Pancreas (tissue), 10 donors: ENCODE results near the gene BAG1. TPM values are rescaled to one million over a fixed set of nuclear protein-coding genes. Genes with fewer than 3 reads are reported as not detected.

Experiments
- ATAC-seq, 4 donors: fragments of 200-7000 bp; cut with Tn5 transposase; one replicate each; pipeline versions ENCODE4 v1.8.0 to v1.9.1; 2020; ENCODE audit warnings: mild to moderate bottlenecking in 4 of 4, moderate library complexity in 4 of 4
- DNase-seq, 6 donors: peaks; one replicate each; pipeline ENCODE4 v3.0.0-alpha.2; 2020
- FAIRE-seq: peaks from 2 replicates; lab custom pipeline; 2012; peaks lifted over from hg19 to GRCh38; lab: Jason Lieb, UNC
- H3K27ac ChIP-seq, 4 donors: fragments of 200-600 bp; sonication (generic); 1 replicate in 3 of 4; 2 replicates in 1 of 4; pipeline versions ENCODE4 v1.5.0 to v1.8.0; 2020
- H3K27me3 ChIP-seq, 4 donors: fragments of 200-600 bp; one replicate each; pipeline ENCODE4 v1.8.0; 2021
- H3K36me3 ChIP-seq, 3 donors: fragments of 200-600 bp; sonication (generic) in 1 of 3; one replicate each; pipeline versions ENCODE4 v1.5.0 to v1.8.0; 2020 to 2021
- H3K4me1 ChIP-seq, 3 donors: fragments of 200-600 bp; one replicate each; pipeline ENCODE4 v1.8.0; 2021
- H3K4me3 ChIP-seq, 4 donors: fragments of 200-600 bp; sonication (generic) in 2 of 4; one replicate each; pipeline versions ENCODE4 v1.5.0 to v1.8.0; 2020 to 2021
- H3K9me3 ChIP-seq, 4 donors: fragments of 200-600 bp; one replicate each; pipeline ENCODE4 v1.8.0; 2021
- CTCF ChIP-seq, 4 donors: fragments of 200-600 bp; sonication (generic) in 3 of 4; IDR thresholded peaks; one replicate each; pipeline versions ENCODE4 v1.5.0 to v1.8.0; 2021; ENCODE audit warnings: antibody characterized with exemption in 4 of 4
- WGBS, 2 donors: extraction: QIAGEN DNeasy Blood & Tissue Kit; methylation state at CpG; one replicate each; pipeline ENCODE4 v1.1.7; 2013; 5-methylcytosine and 5-hydroxymethylcytosine counted together
- intact Hi-C, 3 donors: fragments of 100-400 bp; cut with DNase I; formaldehyde crosslinking; loops; one replicate each; pipeline versions ENCODE4 v1.11.1 to v1.14.2; 2022
- polyA plus RNA-seq, 2 donors: library from polyadenylated mRNA; stranded (reverse); fragments of 200-250 nt; gene quantifications; one replicate each; pipeline ENCODE4 v1.2.3, GENCODE V29; 2013
- total RNA-seq, 6 donors: library from RNA; stranded (reverse); fragmentation: NEBNext Ultra II Directional in 4 of 6; extraction: Animal tissue kit (Norgen Biotek cat#: 25700) in 4 of 6; gene quantifications; one replicate each; pipeline versions ENCODE4 v1.2.1 to v1.2.4, GENCODE V29; 2021 to 2023
- donor health status: healthy with polysubstance abuse.
- donor health status: DM: no; HTN: no; CAD: no; lungs with moderate emphysema.
- donor health status: DM: no; HTN: no; CAD: no.
- donor health status: control.
- donor health status: control.
- donor health status: Bipolar disorder and iron deficiency.
- donor health status: DM: yes; HTN: yes; CAD: no.
- donor health status: DM: no; HTN: no; CAD: no.
- donor health status: DM: no; HTN: no; CAD: no.
- donor health status: DM: yes; HTN: yes; CAD: no.

BAG1 gene
- total and polyA plus RNA-seq, 8 donors, result 38.2 to 99.6 (median 53.3) TPM

GRCh38 chr9:33246269-33246860 is 18.1 kb downstream of the BAG1 start:
- TF ChIP-seq CTCF (IDR thresholded peaks at IDR 0.05), result no peak
- FAIRE-seq (no peak), ATAC-seq (no peak), DNase-seq (no peak)
- H3K4me1 ChIP-seq, result no peaks in the 10 kb centered on the region
- no peaks in the 10 kb centered on the region for H3K27me3 ChIP-seq
- H3K36me3 ChIP-seq, result no peaks in the 10 kb centered on the region
- 88 to 93% methylated on average over 9 of the region's 9 CpGs for WGBS, 2 donors
- no peak overlapping the region for H3K27ac ChIP-seq
- intact Hi-C loops, result loop anchor here in 1 of 3 donors (10.0 kb wide), 1 partner anchor 62 kb away; no protein-coding TSS in a partner anchor
- no peaks in the 10 kb centered on the region for H3K9me3 ChIP-seq
- no peak overlapping the region for H3K4me3 ChIP-seq

GRCh38 chr9:33245341-33245740 is 19.2 kb downstream of the BAG1 start:
- ATAC-seq (no peak), DNase-seq (no peak), FAIRE-seq (no peak)
- WGBS, 2 donors, result 81 to 92% methylated on average over 2 of the region's 2 CpGs
- Histone ChIP-seq H3K4me3 (no peak overlapping the region), H3K9me3 (no peaks in the 10 kb centered on the region), H3K27me3 (no peaks in the 10 kb centered on the region), H3K36me3 (no peaks in the 10 kb centered on the region), H3K27ac (no peak overlapping the region), H3K4me1 (no peaks in the 10 kb centered on the region)
- intact Hi-C loops, result loop anchor here in 1 of 3 donors (10.0 kb wide), 1 partner anchor 61 kb away; no protein-coding TSS in a partner anchor
- TF ChIP-seq CTCF (IDR thresholded peaks at IDR 0.05), result no peak

GRCh38 chr9:33244137-33244784 is 20.2 kb downstream of the BAG1 start:
- no peaks in the 10 kb centered on the region for H3K4me1 ChIP-seq
- WGBS, 2 donors, result 73 to 75% methylated on average over 9 of the region's 9 CpGs
- TF ChIP-seq CTCF (IDR thresholded peaks at IDR 0.05), result no peak
- no peak for FAIRE-seq
- H3K4me3 ChIP-seq, result no peak overlapping the region
- no peaks in the 10 kb centered on the region for H3K27me3 ChIP-seq
- no peak overlapping the region for H3K27ac ChIP-seq
- no peak for ATAC-seq
- no peaks in the 10 kb centered on the region for H3K36me3 ChIP-seq
- intact Hi-C loops, result loop anchor here in 1 of 3 donors (10.0 kb wide), 1 partner anchor 59 kb away; no protein-coding TSS in a partner anchor
- no peak for DNase-seq
- H3K9me3 ChIP-seq, result no peaks in the 10 kb centered on the region

GRCh38 chr9:33242609-33243134 is 21.8 kb downstream of the BAG1 start:
- intact Hi-C loops, result loop anchor here in 1 of 3 donors (10.0 kb wide), 1 partner anchor 58 kb away; no protein-coding TSS in a partner anchor
- DNase-seq, result no peak
- Histone ChIP-seq H3K27ac (no peak overlapping the region), H3K9me3 (no peaks in the 10 kb centered on the region), H3K4me3 (no peak overlapping the region), H3K27me3 (no peaks in the 10 kb centered on the region), H3K36me3 (no peaks in the 10 kb centered on the region), H3K4me1 (no peaks in the 10 kb centered on the region)
- 74 to 81% methylated on average over 6 of the region's 6 CpGs for WGBS, 2 donors
- FAIRE-seq, result no peak
- ATAC-seq, result no peak
- no peak for TF ChIP-seq CTCF (IDR thresholded peaks at IDR 0.05)
